Chondrocyte (in vitro differentiated cells): ENCODE measurements around the gene MX2. TPM values are rescaled to one million over a fixed set of nuclear protein-coding genes. Genes with fewer than 3 reads are reported as not detected.

Source experiments
- DNase-seq: peaks from one replicate; pipeline ENCODE4 v3.0.0; 2021; ENCODE audit warnings: mixed read lengths, low spot score
- H3K27ac Mint-ChIP-seq: one replicate; pipeline ENCODE4 v1.8.0; 2021; ENCODE audit warnings: mild to moderate bottlenecking, moderate library complexity, mixed read lengths; ENCODE audit not compliant: unreplicated experiment
- H3K27me3 Mint-ChIP-seq: 2 replicates; pipeline ENCODE4 v1.8.0; 2021; ENCODE audit warnings: low read depth, mixed read lengths
- H3K36me3 Mint-ChIP-seq: 2 replicates; pipeline ENCODE4 v1.8.0; 2021; ENCODE audit warnings: low read depth, mixed read lengths
- H3K4me1 Mint-ChIP-seq: 2 replicates; pipeline ENCODE4 v1.8.0; 2021; ENCODE audit warnings: low read depth, mild to moderate bottlenecking, mixed read lengths
- H3K4me3 Mint-ChIP-seq: one replicate; pipeline ENCODE4 v1.8.0; 2021; ENCODE audit warnings: mild to moderate bottlenecking, moderate library complexity, mixed read lengths; ENCODE audit not compliant: unreplicated experiment
- H3K9me3 Mint-ChIP-seq: 2 replicates; pipeline ENCODE4 v1.8.0; 2021; ENCODE audit warnings: low read depth, mixed read lengths
- CTCF ChIP-seq: fragments of 200-600 bp; sonication (generic); IDR thresholded peaks from 2 replicates; pipeline ENCODE4 v1.5.0; 2021; ENCODE audit warnings: antibody characterized with exemption, mild to moderate bottlenecking, moderate library complexity
- total RNA-seq: library from RNA; stranded (reverse); gene quantifications from 3 replicates; pipeline ENCODE4 v1.2.1, GENCODE V29; 2021

The MX2 gene
- total RNA-seq, 1 donor from 2014 or later = not detected

GRCh38 chr21:41328660-41329607 is 32.9 kb upstream of the MX2 start:
- Mint-ChIP-seq H3K27ac (no peak overlapping the region), H3K9me3 (peaks cover 14% of the 10 kb centered on the region), H3K4me3 (no peak overlapping the region), H3K27me3 (peaks cover 29% of the 10 kb centered on the region), H3K4me1 (no peaks in the 10 kb centered on the region), H3K36me3 (peaks cover 2% of the 10 kb centered on the region)
- DNase-seq = no peak
- TF ChIP-seq CTCF = no peak

GRCh38 chr21:41333752-41334151 is 28.1 kb upstream of the MX2 start:
- Mint-ChIP-seq H3K9me3 (peaks cover 17% of the 10 kb centered on the region), H3K4me3 (no peak overlapping the region), H3K27ac (no peak overlapping the region), H3K4me1 (no peaks in the 10 kb centered on the region), H3K36me3 (peaks cover 2% of the 10 kb centered on the region), H3K27me3 (peaks cover 32% of the 10 kb centered on the region)
- no peak for TF ChIP-seq CTCF
- no peak for DNase-seq

GRCh38 chr21:41337515-41337914 is 24.3 kb upstream of the MX2 start:
- H3K4me1 Mint-ChIP-seq = no peaks in the 10 kb centered on the region
- no peak overlapping the region for H3K4me3 Mint-ChIP-seq
- H3K27ac Mint-ChIP-seq = no peak overlapping the region
- peaks cover 6% of the 10 kb centered on the region for H3K36me3 Mint-ChIP-seq
- DNase-seq = no peak
- H3K9me3 Mint-ChIP-seq = peaks cover 25% of the 10 kb centered on the region
- no peak for TF ChIP-seq CTCF
- H3K27me3 Mint-ChIP-seq = peaks cover 26% of the 10 kb centered on the region

GRCh38 chr21:41338455-41338854 is 23.4 kb upstream of the MX2 start:
- no peak overlapping the region for H3K4me3 Mint-ChIP-seq
- peaks cover 4% of the 10 kb centered on the region for H3K36me3 Mint-ChIP-seq
- TF ChIP-seq CTCF = no peak
- no peaks in the 10 kb centered on the region for H3K4me1 Mint-ChIP-seq
- H3K27me3 Mint-ChIP-seq = peaks cover 21% of the 10 kb centered on the region
- no peak overlapping the region for H3K27ac Mint-ChIP-seq
- H3K9me3 Mint-ChIP-seq = peaks cover 20% of the 10 kb centered on the region
- no peak for DNase-seq

- Mint-ChIP-seq H3K9me3 (peaks cover 14% of the 10 kb centered on the region), H3K4me1 (no peaks in the 10 kb centered on the region), H3K27ac (no peak overlapping the region), H3K27me3 (peaks cover 25% of the 10 kb centered on the region), H3K4me3 (no peak overlapping the region), H3K36me3 (peaks cover 3% of the 10 kb centered on the region)
- DNase-seq = no peak
- TF ChIP-seq CTCF = no peak
Observed at GRCh38 chr21:41342035-41342434, 19.8 kb upstream of the MX2 start.
